HepG2 (cell line): ENCODE measurements around the gene ARHGAP4. TPM values are rescaled to one million over a fixed set of nuclear protein-coding genes. Genes with fewer than 3 reads are reported as not detected.

Source experiments
- ATF4 ChIP-seq, 2 experiments: fragments of 450-650 bp in 1 of 2; sonication (generic) in 1 of 2; formaldehyde crosslinking; IDR thresholded peaks; 2 replicates each; pipeline versions ENCODE4 v1.5.0 to v1.8.0; 2020 to 2022; ENCODE audit warnings: mild to moderate bottlenecking in 1 of 2, missing genetic modification reagents in 1 of 2
- CEBPB ChIP-seq: IDR thresholded peaks from 2 replicates; pipeline ENCODE4 v1.6.1; 2011; ENCODE audit warnings: low read depth, low read length, improper control_type of control experiment, borderline replicate concordance
- HNRNPLL ChIP-seq: fragments of 200-400 bp; formaldehyde crosslinking; IDR thresholded peaks from 2 replicates; pipeline ENCODE4 v1.6.1; 2017; ENCODE audit warnings: mild to moderate bottlenecking, low read depth, low read length; ENCODE audit not compliant: poor library complexity, severe bottlenecking
- MATR3 ChIP-seq: sonication (generic); formaldehyde crosslinking; IDR thresholded peaks from 2 replicates; pipeline ENCODE4 v1.4.0; 2020; ENCODE audit warnings: missing genetic modification reagents
- PAF1 ChIP-seq: IDR thresholded peaks from 2 replicates; pipeline ENCODE4 v1.6.1; 2016; ENCODE audit warnings: missing genetic modification reagents, missing compliant biosample characterization
- SOX5 ChIP-seq: IDR thresholded peaks from 2 replicates; pipeline ENCODE4 v1.6.1; 2016; ENCODE audit warnings: borderline replicate concordance
- TCF7 ChIP-seq: sonication (generic); IDR thresholded peaks from 2 replicates; pipeline ENCODE4 v1.6.1; 2016; ENCODE audit warnings: antibody characterized with exemption, low read depth
- ZNF296 ChIP-seq: sonication (generic); formaldehyde crosslinking; conservative IDR thresholded peaks from 2 replicates; pipeline ENCODE4 v1.5.0; 2020; ENCODE audit warnings: mild to moderate bottlenecking, missing genetic modification reagents
- ZNF337 ChIP-seq: sonication (generic); formaldehyde crosslinking; IDR thresholded peaks from 2 replicates; pipeline ENCODE4 v1.5.1; 2020; ENCODE audit warnings: missing genetic modification reagents, low read depth, mild to moderate bottlenecking, borderline replicate concordance
- ZNF383 ChIP-seq: sonication (generic); formaldehyde crosslinking; IDR thresholded peaks from 2 replicates; pipeline ENCODE4 v1.4.0; 2020; ENCODE audit warnings: missing genetic modification reagents, mild to moderate bottlenecking, borderline replicate concordance
- ZNF441 ChIP-seq: sonication (generic); formaldehyde crosslinking; IDR thresholded peaks from 2 replicates; pipeline ENCODE4 v1.7.0; 2021; ENCODE audit warnings: missing genetic modification reagents, borderline replicate concordance
- ZNF670 ChIP-seq: sonication (generic); formaldehyde crosslinking; IDR thresholded peaks from 2 replicates; pipeline ENCODE4 v1.8.0; 2022; ENCODE audit warnings: mild to moderate bottlenecking, missing genetic modification reagents, borderline replicate concordance
- ZNF703 ChIP-seq: sonication (generic); formaldehyde crosslinking; IDR thresholded peaks from 2 replicates; pipeline ENCODE4 v1.5.1; 2020; ENCODE audit warnings: missing genetic modification reagents, mild to moderate bottlenecking, moderate library complexity, borderline replicate concordance
- ZNF776 ChIP-seq: sonication (generic); formaldehyde crosslinking; IDR thresholded peaks from 2 replicates; pipeline ENCODE4 v1.4.0; 2020; ENCODE audit warnings: mild to moderate bottlenecking, missing genetic modification reagents
- ZNF792 ChIP-seq: IDR thresholded peaks from 2 replicates; pipeline ENCODE4 v1.6.1; 2016
- polyA plus RNA-seq, 8 experiments: library from polyadenylated mRNA; depleted of rRNA in 3 of 8; stranded (reverse) in 7 of 8; unstranded in 1 of 8; fragments of >200 nt; fragmentation: Illumina TruSeq in 4 of 8; extraction: Trizol in 4 of 8; gene quantifications; 2 replicates each; pipeline versions ENCODE4 v1.2.1 to v1.2.3, GENCODE V29; 2011 to 2016; ENCODE audit warnings: low read depth in 4 of 8, missing spikeins in 1 of 8, mixed read lengths in 1 of 8; ENCODE audit not compliant: insufficient read depth in 1 of 8
- total RNA-seq, 5 experiments: library from RNA; depleted of rRNA; stranded (reverse); fragments of >200 nt; fragmentation: Illumina TruSeq; extraction: Trizol; gene quantifications; 2 replicates each; pipeline ENCODE4 v1.2.3, GENCODE V29; 2016; ENCODE audit warnings: low read depth in 1 of 5
- TF ChIP-seq, protein P1 (sequence below): IDR thresholded peaks from 2 replicates; pipeline ENCODE4 v1.6.1; 2018; ENCODE audit warnings: missing genetic modification reagents
- TF ChIP-seq, protein P2 (sequence below): sonication (generic); formaldehyde crosslinking; IDR thresholded peaks from 2 replicates; pipeline ENCODE4; 2020; ENCODE audit warnings: missing genetic modification reagents, mild to moderate bottlenecking, borderline replicate concordance
- TF ChIP-seq, protein P3 (sequence below): sonication (generic); formaldehyde crosslinking; IDR thresholded peaks from 2 replicates; pipeline ENCODE4 v1.9.0; 2021; ENCODE audit warnings: missing genetic modification reagents, borderline replicate concordance
- TF ChIP-seq, protein P4 (sequence below): sonication (generic); formaldehyde crosslinking; conservative IDR thresholded peaks from 2 replicates; pipeline ENCODE4 v1.8.0; 2022; ENCODE audit warnings: missing genetic modification reagents

Gene ARHGAP4
- total and polyA plus RNA-seq, 2 of the 13 experiments (the other 11 are each of a cell fraction or from before 2014, with no cell fraction given), result 0.57 to 0.64 TPM

DNA sequence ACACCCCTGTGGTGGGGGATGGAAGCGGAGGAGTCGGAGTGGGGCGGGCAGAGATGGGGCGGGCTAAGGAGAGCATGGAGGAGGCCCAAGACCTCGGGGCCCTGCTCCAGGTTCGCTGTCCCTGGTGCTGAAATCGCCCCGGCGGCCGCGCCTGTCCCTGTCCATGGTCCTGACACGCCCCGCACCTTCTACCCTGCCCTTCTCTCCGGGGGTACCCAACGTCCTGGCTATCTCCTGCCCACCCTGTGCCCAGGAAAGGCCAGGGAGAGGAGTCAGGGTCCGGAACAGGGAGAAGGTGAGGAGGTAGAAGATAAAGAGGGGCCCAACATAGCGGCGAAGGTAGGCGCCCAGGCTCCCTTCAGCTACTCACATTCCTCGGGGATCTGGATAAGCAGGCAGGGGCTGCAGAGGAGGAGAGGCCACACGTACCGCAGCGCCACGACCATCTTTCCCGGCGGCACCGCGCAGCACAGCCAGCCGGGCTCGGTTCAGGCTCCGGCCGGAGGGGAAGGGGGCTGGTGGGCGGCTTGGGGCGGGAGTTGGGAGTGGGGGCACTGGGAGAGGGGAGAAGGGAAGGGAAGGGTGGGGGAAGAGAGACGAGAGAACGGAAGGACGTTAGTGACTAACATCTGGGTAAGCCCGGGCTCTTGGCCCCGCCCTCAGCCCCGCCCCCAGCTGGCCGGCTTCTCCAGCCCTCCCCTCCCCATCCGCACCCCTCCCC, 50.5 kb downstream of the ARHGAP4 start (continued):
- TF ChIP-seq, protein P1, sequence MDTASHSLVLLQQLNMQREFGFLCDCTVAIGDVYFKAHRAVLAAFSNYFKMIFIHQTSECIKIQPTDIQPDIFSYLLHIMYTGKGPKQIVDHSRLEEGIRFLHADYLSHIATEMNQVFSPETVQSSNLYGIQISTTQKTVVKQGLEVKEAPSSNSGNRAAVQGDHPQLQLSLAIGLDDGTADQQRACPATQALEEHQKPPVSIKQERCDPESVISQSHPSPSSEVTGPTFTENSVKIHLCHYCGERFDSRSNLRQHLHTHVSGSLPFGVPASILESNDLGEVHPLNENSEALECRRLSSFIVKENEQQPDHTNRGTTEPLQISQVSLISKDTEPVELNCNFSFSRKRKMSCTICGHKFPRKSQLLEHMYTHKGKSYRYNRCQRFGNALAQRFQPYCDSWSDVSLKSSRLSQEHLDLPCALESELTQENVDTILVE (CRISPR knock-in tag), result peak; percentile 100
- TF ChIP-seq ZNF776 (CRISPR knock-in tag) (peak; percentile 99), ZNF383 (CRISPR knock-in tag) (peak; percentile 69; the same call in 1 of the 2 replicates), MATR3 (CRISPR knock-in tag) (no peak), PAF1 (CRISPR knock-in tag) (peak; percentile 76; the same call in 1 of the 2 replicates), ZNF792 (peak; percentile 100), HNRNPLL (no peak), ZNF296 (CRISPR knock-in tag) (peak; percentile 99), ZNF441 (CRISPR knock-in tag) (peak; percentile 99), CEBPB (no peak), TCF7 (no peak), ZNF337 (CRISPR knock-in tag) (peak; percentile 98; the same call in 1 of the 2 replicates), ZNF703 (CRISPR knock-in tag) (peak; percentile 93; the same call in 1 of the 2 replicates), ZNF670 (peak; percentile 99), ATF4 (CRISPR knock-in tag; IDR thresholded peaks at IDR 0.05) (peak in 1 of 2 experiments; percentile 89; a peak in 2 of 4 replicates), SOX5 (CRISPR knock-in tag) (peak; percentile 86)
- TF ChIP-seq, protein P2, sequence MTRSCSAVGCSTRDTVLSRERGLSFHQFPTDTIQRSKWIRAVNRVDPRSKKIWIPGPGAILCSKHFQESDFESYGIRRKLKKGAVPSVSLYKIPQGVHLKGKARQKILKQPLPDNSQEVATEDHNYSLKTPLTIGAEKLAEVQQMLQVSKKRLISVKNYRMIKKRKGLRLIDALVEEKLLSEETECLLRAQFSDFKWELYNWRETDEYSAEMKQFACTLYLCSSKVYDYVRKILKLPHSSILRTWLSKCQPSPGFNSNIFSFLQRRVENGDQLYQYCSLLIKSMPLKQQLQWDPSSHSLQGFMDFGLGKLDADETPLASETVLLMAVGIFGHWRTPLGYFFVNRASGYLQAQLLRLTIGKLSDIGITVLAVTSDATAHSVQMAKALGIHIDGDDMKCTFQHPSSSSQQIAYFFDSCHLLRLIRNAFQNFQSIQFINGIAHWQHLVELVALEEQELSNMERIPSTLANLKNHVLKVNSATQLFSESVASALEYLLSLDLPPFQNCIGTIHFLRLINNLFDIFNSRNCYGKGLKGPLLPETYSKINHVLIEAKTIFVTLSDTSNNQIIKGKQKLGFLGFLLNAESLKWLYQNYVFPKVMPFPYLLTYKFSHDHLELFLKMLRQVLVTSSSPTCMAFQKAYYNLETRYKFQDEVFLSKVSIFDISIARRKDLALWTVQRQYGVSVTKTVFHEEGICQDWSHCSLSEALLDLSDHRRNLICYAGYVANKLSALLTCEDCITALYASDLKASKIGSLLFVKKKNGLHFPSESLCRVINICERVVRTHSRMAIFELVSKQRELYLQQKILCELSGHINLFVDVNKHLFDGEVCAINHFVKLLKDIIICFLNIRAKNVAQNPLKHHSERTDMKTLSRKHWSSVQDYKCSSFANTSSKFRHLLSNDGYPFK (CRISPR knock-in tag), result peak; percentile 91
- TF ChIP-seq, protein P3, sequence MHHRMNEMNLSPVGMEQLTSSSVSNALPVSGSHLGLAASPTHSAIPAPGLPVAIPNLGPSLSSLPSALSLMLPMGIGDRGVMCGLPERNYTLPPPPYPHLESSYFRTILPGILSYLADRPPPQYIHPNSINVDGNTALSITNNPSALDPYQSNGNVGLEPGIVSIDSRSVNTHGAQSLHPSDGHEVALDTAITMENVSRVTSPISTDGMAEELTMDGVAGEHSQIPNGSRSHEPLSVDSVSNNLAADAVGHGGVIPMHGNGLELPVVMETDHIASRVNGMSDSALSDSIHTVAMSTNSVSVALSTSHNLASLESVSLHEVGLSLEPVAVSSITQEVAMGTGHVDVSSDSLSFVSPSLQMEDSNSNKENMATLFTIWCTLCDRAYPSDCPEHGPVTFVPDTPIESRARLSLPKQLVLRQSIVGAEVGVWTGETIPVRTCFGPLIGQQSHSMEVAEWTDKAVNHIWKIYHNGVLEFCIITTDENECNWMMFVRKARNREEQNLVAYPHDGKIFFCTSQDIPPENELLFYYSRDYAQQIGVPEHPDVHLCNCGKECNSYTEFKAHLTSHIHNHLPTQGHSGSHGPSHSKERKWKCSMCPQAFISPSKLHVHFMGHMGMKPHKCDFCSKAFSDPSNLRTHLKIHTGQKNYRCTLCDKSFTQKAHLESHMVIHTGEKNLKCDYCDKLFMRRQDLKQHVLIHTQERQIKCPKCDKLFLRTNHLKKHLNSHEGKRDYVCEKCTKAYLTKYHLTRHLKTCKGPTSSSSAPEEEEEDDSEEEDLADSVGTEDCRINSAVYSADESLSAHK (CRISPR knock-in tag), result peak; percentile 98
- TF ChIP-seq, protein P4, sequence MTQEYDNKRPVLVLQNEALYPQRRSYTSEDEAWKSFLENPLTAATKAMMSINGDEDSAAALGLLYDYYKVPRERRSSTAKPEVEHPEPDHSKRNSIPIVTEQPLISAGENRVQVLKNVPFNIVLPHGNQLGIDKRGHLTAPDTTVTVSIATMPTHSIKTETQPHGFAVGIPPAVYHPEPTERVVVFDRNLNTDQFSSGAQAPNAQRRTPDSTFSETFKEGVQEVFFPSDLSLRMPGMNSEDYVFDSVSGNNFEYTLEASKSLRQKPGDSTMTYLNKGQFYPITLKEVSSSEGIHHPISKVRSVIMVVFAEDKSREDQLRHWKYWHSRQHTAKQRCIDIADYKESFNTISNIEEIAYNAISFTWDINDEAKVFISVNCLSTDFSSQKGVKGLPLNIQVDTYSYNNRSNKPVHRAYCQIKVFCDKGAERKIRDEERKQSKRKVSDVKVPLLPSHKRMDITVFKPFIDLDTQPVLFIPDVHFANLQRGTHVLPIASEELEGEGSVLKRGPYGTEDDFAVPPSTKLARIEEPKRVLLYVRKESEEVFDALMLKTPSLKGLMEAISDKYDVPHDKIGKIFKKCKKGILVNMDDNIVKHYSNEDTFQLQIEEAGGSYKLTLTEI (CRISPR knock-in tag), result peak; percentile 71; the same call in 1 of the 2 replicates
